ENCODE data around the gene FOXP3. TPM values are rescaled to one million over a fixed set of nuclear protein-coding genes. Genes with fewer than 3 reads are reported as not detected.

The FOXP3 gene
- total and polyA plus RNA-seq, 2 of the 8 experiments (the other 6 are each of a cell fraction or from before 2014, with no cell fraction given): 0.37 to 0.54 TPM

- no peak for TF ChIP-seq SP4 (IDR thresholded peaks at IDR 0.05; ENCODE audit: low read length)
- TF ChIP-seq GTF2F1 (IDR thresholded peaks at IDR 0.05; ENCODE audit: borderline replicate concordance, low read depth, low read length): no peak
- no peak for TF ChIP-seq ZNF274 (IDR thresholded peaks at IDR 0.05; ENCODE audit: borderline replicate concordance, extremely low read depth, low read length)
- no peak for TF ChIP-seq TCF12 (IDR thresholded peaks at IDR 0.05; ENCODE audit: low read depth, low read length)
- TF ChIP-seq CREB1 (IDR thresholded peaks at IDR 0.05): no peak
- TF ChIP-seq CTBP2 (IDR thresholded peaks at IDR 0.05; ENCODE audit: borderline replicate concordance, insufficient read depth, insufficient read length, low read length): no peak
Observed at GRCh38 chrX:49271341-49271740, 6.8 kb upstream of the FOXP3 start (continued).

All from H1 (cell line).